Stimulated activated CD8-positive, alpha-beta memory T cell treated with anti-CD3 and anti-CD28 coated beads, Interleukin-4, amount 100 ng/mL, for 1 hour (primary cell): ENCODE data around the gene EPHA1.

Experiments used
- DNase-seq, 2 donors: peaks; one replicate each; pipeline ENCODE4 v3.0.0-alpha.2; 2020; ENCODE audit warnings: low read depth in 2 of 2, low spot score in 1 of 2

The EPHA1 gene

DNA sequence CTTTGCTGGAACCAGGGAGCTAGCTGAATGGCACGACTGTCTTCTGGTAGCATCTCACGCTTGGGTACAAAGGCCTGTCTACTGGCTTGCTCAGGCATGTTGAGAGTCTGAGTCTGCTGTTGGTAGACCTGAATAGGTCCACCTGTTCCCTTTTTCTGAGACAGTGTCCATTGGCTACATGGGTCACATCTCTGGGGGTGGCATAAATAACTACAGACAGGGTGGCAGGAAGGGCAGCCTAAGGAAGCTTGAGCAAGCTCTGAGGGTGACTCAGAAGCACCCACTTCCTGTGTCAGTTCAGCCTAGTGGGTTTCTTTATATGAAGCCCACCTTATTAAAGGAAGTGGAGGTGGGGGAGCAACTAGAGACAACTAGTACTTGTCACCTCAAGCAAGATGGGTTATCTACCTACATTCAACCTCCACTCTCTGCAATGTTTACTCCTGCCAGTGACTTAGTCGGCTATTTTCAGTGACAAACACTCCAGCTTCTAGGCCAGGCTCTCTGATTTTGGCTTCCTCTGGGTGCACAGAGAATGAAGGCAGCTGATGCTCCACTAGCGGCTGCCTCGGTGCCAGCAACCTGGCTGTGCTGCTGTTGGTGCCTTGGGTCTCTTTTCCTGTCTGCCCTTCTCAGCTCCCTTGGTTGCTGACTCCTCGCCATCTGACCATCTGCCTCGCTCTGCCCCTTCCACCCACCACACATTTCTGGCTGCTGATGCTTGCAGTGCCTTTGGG, 33.2 kb downstream of the EPHA1 start:
- DNase-seq = no peak

- no peak for DNase-seq
Observed at GRCh38 chr7:143374561-143374960, 34.1 kb downstream of the EPHA1 start.

DNA sequence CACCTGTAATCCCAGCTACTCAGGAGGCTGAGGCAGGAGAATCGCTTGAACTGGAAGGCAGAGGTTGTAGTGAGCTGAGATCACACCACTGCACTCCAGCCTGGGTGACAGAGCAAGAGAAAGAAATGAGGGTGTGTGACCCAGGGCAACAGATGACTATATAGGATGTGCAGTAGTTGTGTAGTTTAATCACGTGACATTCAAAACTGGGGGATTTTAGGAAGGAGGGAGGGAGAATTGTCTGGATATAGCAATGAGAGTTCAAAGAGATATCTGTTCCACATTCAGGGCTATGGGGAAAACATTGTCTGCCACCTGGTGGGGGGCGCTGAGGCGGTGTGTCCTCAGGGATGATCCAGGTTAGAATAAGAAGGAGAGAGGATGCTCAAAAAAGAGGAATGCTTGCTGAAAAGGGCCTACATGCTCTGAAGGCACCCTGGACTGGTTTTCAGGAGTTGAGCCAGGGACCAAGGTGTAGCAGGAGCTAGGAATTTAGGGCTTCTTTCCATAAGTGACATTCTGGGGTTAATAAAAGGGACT, 35.3 kb downstream of the EPHA1 start:
- DNase-seq = no peak

GRCh38 chr7:143372070-143372469, 36.6 kb downstream of the EPHA1 start:
- no peak for DNase-seq

- DNase-seq = no peak
Observed at GRCh38 chr7:143369678-143370651, 38.7 kb downstream of the EPHA1 start.

- DNase-seq = no peak
Observed at GRCh38 chr7:143368387-143368786, 40.3 kb downstream of the EPHA1 start.

DNA sequence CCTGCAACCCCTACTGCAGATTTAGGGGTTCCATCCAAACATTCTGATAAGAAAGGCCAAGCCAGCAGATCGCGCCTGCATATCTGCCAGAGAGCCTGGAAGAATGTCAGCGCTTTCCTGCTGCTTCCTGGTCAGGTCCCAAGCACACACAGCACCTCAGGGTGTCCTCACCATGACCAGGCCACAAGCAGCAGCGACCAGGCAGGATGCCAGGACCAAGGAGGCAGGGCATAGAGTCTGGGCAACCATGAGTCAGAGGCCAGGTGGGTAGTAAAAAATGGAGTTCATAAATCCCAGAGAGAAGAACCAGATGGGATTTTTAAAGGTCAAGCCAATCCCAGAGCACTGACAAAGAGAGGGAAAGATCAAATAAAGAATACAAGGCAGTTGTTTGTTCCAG, 40.7 kb downstream of the EPHA1 start:
- DNase-seq = no peak

- DNase-seq = no peak
Observed at GRCh38 chr7:143363016-143363937, 45.4 kb downstream of the EPHA1 start.

DNA sequence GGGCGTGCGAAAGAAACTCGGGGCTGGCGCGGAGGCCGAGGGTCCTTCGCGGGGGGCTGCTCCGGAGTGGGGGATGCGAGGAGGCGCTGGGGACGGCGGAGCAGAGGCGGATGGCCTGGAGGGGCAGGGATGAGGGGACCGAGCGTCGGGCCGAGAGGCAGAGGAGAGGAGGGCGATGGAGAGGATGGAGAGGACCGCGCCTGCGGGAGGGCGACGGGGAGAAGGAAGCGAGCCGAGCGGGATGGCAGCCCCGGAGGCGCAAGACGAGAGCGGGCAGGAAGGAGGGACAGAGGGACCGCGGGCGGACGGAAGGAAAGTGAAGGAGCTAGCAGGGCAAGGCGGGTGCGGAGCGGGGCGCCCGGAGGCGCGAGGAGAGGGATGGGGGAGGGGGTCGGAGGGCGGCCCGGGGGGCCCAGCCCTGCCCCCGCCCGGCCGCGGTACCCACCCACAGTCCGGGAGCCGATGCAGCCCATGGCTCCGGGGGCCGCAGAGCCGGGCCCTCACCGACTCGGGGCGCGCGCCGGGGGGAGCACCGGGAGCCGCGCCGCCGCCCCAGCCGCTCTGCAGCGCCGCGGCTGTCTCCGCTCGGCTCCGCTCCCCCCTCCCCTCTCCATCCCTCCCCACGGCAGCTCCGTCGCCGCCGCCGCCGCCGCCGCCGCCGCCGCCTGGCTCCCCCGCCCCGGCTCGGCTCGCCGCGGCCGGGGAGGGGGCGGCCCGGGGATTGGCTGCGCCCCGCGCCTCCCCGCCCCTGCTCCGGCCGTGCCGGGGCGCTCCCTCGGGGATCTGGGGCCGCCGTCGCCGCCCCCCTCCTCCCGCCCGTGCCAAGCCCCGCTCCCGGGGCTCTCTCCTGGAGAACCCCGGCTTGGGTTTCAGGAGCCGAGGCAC, 46.3 kb downstream of the EPHA1 start, which contains the start of gene FAM131B:
TSS of gene FAM131B (minus strand) at position 583 of the 885 bp plus-strand sequence. CDS start at position 473, 110 bp downstream.
- no peak for DNase-seq

DNA sequence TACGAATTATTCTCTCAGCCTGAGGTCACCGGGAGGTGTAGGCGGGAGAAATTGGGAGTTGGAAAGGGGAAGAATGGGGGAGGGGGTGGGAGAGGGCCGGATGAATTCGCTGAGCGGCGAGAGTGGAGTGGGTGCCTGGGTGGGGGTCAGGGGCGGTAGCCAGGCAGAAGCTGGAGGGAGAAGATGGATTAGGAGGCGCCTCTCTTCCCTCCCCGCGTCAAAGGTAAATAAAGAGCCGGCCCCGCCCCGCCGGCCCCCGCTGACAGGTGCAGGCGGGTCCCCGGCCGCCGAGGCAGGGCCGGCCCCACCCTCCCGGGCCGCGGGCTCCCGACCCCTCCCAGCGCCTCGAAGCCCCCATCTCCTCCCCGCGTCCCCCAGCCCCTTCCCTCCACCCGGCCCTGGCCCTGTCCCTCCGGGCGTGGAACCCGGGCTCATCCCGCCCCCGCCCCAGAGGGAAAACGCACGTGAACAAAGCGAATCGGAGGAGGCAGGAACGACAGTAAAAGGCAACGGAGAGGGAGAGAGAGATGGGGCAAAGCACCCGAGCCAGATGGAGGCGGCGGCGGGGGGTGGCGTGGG, 47.0 kb downstream of the EPHA1 start:
- DNase-seq = no peak

GRCh38 chr7:143360788-143361551, 47.7 kb downstream of the EPHA1 start:
- DNase-seq = no peak

DNA sequence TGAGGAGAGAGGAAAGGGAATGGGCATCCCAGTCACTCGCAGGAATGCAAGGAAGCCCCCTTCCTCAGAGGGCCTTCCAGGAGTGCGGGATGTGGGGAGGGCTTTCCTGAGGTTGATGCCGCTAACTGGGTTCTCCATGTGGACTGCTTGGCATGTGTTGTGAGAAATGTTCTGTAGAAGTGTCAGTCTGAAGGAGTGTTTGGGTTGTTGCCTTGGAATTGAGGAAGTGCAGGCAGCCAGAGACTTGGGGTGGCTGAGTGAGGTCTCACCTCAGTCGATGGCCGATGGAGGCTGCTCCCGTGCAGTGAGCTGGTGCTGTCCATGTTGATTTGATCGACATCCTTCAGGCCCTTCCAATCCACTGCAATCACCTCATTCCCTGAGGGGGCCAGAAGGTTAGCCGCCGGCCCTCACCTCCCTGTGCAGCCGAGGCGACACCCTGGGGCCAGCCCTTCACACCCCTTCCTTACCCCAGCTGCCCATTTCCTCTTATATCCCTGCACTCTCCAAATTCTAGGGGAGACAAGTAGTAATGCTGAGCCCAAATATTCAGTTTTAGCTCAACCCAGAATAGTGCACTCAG, 48.8 kb downstream of the EPHA1 start:
- no peak for DNase-seq

- DNase-seq = no peak
Observed at GRCh38 chr7:143358626-143359025, 50.0 kb downstream of the EPHA1 start.

DNA sequence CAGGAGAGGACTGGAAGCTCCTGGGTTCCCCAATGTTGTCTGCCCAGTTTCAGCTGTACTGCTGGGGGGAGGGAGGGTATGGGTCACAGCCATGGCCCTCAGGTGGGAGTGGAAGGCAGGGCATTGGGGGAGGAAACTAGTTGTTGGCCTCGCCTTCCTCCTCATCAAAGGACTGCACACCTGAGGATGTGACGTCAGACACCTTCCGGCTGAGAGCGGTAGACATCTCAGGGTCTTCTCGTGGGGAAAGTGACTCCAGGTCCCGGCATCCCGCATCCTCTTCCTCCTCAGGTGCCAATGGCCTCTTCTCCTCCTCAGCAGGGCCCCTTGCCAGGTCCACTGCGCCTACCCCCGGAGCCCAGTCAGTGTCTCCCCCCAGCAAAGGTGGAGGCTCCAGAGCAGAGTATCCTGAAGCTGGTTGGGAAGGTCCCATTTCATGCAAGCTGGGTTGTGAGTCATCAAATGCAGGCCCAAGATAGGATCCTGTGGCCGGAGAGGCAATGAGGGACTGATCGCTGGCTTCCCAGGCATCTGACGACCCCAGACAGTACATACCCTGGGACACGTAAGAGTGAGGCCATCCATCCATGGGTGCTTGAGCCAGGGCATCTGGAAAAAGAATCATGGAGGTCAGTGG, 52.1 kb downstream of the EPHA1 start:
- no peak for DNase-seq

DNA sequence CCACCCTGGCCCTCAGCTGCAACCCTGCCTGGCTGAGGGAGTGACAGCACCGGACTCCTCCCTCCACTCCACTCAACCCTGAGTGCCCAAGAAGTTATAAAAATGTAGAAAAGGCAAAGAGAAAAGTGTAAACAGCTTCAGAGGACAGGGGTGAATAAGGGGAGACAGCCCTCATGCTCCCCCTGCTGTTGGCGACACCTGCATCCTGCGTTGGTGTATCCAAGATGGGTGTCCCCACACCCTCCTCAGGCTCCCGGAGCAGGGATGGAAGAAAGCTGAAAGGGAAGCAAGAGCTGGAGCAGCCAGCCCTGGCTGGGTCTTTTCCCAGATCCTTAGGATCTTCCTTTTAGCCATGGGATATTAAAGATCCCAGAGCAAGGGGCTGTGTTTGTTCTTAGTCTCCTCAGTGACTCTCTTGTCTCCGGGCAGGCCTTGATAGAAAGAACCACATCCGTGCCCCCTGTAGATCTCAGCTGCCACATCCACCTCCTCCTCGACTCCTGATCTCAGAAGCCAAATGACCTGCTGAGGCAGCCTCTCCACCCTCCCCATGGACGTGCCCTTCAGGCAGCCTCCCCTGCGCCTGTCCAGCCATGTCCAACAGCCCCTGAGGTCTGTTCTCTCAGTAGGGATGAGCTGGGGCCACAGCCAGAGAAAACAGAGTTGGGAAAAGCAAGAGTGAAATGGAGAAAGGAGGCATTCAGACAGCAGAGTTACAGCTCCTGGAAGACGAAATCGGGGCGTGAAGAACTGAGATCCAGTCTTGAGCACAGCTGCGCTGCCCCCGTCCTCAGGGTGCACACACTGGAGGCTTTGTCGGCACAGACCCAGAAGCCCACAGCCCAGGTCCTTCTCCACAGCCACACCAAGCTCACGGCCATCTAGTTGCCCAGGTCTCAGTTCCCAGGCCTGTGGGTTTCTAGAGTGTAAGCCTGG, 52.9 kb downstream of the EPHA1 start:
- DNase-seq = no peak

DNA sequence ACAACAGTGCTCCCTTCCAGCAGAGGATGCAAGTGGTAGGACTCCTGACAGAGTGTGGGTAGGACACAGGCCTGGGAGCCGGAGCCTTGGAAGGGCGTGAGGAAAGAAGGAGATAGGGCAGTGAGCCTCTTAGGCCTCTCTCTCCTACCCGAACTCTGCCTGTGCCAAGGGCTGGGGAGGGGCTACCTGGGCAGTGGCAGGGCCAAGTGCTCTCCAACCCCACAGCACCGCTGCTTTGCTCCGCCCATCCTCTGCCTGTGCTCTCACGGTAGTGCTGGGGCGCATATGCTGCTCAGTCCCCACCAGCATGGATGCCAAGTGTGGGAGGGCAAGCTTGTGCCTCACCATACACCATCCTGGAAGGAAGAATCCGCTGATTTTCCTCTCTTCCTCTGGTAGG, 53.7 kb downstream of the EPHA1 start:
- no peak for DNase-seq

DNA sequence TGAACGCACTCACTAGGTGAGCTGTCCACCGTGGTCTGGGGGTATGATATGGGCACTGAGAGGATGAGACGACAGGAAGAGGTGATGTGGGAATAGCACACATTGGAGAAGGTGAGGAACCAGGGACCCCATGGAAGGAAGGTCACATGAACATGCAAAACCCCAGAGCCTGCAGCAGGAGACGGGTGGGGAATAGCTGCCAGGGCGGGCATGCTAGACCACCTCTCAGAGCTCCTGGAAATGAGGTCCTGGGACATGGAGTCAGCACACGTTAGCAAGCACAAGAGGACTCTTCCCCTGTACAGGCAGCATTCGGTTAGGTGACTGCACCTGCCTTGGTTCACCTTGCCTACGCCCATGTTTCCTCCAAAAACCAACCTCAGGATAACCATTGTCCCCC, 54.3 kb downstream of the EPHA1 start:
- no peak for DNase-seq
